Gastrocnemius medialis (tissue), 4 donors: ENCODE measurements around the gene ZNF710. TPM values are rescaled to one million over a fixed set of nuclear protein-coding genes. Genes with fewer than 3 reads are reported as not detected.

Experiments used
- ATAC-seq, 2 donors: fragments of 150-250 bp; one replicate each; pipeline ENCODE4 v1.9.1; 2016
- DNase-seq, 2 donors: peaks; one replicate each; pipeline ENCODE4 v3.0.0-alpha.2; 2019
- H3K27ac ChIP-seq, 4 donors: fragments of 200-600 bp; sonication (generic); 1 replicate in 1 of 4; 2 replicates in 3 of 4; pipeline ENCODE4 v1.5.1; 2016 to 2018; ENCODE audit warnings: mild to moderate bottlenecking in 2 of 4, moderate library complexity in 1 of 4
- H3K27me3 ChIP-seq, 3 donors: fragments of 200-600 bp; sonication (generic) in 2 of 3; 1 replicate in 1 of 3; 2 replicates in 2 of 3; pipeline versions ENCODE4 v1.5.1 to v1.6.0; 2016 to 2019; ENCODE audit warnings: mild to moderate bottlenecking in 1 of 3, moderate library complexity in 1 of 3
- H3K36me3 ChIP-seq, 2 donors: fragments of 200-600 bp; sonication (generic) in 1 of 2; one replicate each; pipeline ENCODE4 v1.5.1; 2017 to 2018
- H3K4me1 ChIP-seq, 2 donors: fragments of 200-600 bp; sonication (generic) in 1 of 2; one replicate each; pipeline ENCODE4 v1.5.1; 2016 to 2017; ENCODE audit warnings: mild to moderate bottlenecking in 2 of 2
- H3K4me3 ChIP-seq, 4 donors: fragments of 200-600 bp; sonication (generic) in 3 of 4; 1 replicate in 1 of 4; 2 replicates in 3 of 4; pipeline ENCODE4 v1.5.1; 2016 to 2019; ENCODE audit warnings: mild to moderate bottlenecking in 2 of 4
- H3K9me3 ChIP-seq, 3 donors: fragments of 200-600 bp; sonication (generic) in 2 of 3; 1 replicate in 1 of 3; 2 replicates in 2 of 3; pipeline ENCODE4 v1.5.1; 2016 to 2019
- POLR2A ChIP-seq, 2 donors: fragments of 450-650 bp; IDR thresholded peaks; one replicate each; pipeline ENCODE4 v1.6.1; 2017; ENCODE audit warnings: antibody characterized with exemption in 2 of 2, mild to moderate bottlenecking in 2 of 2, moderate library complexity in 2 of 2
- in situ Hi-C, 4 donors: fragments of 200-750 bp; cut with MboI; loops; one replicate each; pipeline versions ENCODE4 v1.15.0 to v1.8.0; 2017; ENCODE audit warnings: low sequenced_read_pairs in 4 of 4
- intact Hi-C: fragments of 100-400 bp; cut with DNase I; formaldehyde crosslinking; loops from one replicate; pipeline ENCODE4 v1.15.1; 2023; ENCODE audit warnings: low total_unique reads
- total RNA-seq, 4 donors: library from RNA; depleted of rRNA; stranded (reverse); fragments of >200 nt; gene quantifications; one replicate each; pipeline versions ENCODE4 v1.1.0 to v1.2.3, GENCODE V29; 2016
- TF ChIP-seq, protein P1 (sequence below), 5 experiments: fragments of 450-650 bp in 3 of 5; fragments of 200-600 bp in 2 of 5; sonication (generic) in 2 of 5; IDR thresholded peaks in 4 of 5; conservative IDR thresholded peaks in 1 of 5; 1 replicate in 4 of 5; 2 replicates in 1 of 5; pipeline ENCODE4 v1.5.1; 2016 to 2019; ENCODE audit warnings: antibody characterized with exemption in 5 of 5, mild to moderate bottlenecking in 3 of 5, moderate library complexity in 3 of 5

The ZNF710 gene
- total RNA-seq, 4 donors from 2014 or later = 2.6 to 5.4 (median 3.2) TPM

DNA sequence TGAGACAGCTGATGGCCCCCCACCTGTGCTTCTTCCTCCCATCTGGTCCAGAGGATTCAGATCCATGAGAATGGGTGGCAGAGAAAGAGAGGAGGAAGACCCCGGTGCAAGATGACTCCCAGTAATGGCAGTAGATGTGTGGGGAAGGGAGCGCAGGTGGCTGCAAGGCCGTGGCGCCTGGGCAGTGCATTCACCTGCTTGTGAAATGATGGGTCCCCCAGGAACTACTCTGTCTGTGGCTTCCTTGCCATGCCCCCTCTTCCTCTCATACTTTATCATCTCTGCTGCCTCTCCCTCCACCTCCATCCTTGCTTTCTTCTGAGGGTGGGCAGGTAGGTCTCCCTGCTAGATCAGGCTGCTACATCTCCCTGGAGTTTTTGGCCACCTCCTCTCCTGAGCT is 23.3 kb downstream of the ZNF710 start:
- in situ Hi-C loops (no loop called here), intact Hi-C loops (no loop called here)
- H3K4me1 ChIP-seq = peaks cover 3 to 6% of the 10 kb centered on the region in 2 donors
- DNase-seq = no peak
- H3K36me3 ChIP-seq = no peaks in the 10 kb centered on the region
- no peaks in the 10 kb centered on the region for H3K9me3 ChIP-seq
- ATAC-seq = no peak
- no peak for TF ChIP-seq POLR2A (IDR thresholded peaks at IDR 0.05)
- TF ChIP-seq, protein P1, sequence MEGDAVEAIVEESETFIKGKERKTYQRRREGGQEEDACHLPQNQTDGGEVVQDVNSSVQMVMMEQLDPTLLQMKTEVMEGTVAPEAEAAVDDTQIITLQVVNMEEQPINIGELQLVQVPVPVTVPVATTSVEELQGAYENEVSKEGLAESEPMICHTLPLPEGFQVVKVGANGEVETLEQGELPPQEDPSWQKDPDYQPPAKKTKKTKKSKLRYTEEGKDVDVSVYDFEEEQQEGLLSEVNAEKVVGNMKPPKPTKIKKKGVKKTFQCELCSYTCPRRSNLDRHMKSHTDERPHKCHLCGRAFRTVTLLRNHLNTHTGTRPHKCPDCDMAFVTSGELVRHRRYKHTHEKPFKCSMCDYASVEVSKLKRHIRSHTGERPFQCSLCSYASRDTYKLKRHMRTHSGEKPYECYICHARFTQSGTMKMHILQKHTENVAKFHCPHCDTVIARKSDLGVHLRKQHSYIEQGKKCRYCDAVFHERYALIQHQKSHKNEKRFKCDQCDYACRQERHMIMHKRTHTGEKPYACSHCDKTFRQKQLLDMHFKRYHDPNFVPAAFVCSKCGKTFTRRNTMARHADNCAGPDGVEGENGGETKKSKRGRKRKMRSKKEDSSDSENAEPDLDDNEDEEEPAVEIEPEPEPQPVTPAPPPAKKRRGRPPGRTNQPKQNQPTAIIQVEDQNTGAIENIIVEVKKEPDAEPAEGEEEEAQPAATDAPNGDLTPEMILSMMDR (IDR thresholded peaks at IDR 0.05 in 4 of 5, conservative IDR thresholded peaks at IDR 0.05 in 1 of 5) = no peak
- no peaks in the 10 kb centered on the region for H3K27me3 ChIP-seq
- no peak overlapping the region for H3K4me3 ChIP-seq
- no peak overlapping the region for H3K27ac ChIP-seq

DNA sequence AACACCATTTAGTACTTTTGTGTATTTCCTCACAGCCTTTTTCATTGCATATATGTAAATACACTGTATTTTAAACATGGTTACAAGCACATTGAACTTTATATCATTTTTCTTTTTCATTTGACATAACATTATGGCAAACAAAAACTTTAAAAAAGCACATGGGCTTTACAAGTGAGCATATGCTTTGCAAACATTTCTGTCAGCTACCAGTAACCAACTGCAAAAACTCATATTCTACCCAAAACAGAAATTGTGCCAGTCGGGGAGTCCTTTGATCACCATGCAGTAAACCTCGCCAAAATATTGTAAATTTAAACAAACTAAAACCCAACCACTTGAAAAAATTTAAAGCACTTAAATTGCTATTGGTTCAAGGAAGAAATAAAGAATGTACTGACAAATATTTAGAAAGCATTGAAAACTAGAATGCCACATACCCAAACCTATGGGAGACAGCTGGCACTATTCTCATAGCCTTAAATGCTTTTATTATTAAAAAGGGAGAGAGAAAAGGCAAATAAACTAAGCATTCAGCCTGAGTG is 24.4 kb downstream of the ZNF710 start:
- in situ Hi-C loops = no loop called here
- intact Hi-C loops = no loop called here
- H3K27ac ChIP-seq = no peak overlapping the region
- ATAC-seq = no peak
- H3K4me1 ChIP-seq = peaks cover 5 to 10% of the 10 kb centered on the region in 2 donors
- H3K4me3 ChIP-seq = no peak overlapping the region
- no peak for DNase-seq
- H3K36me3 ChIP-seq = no peaks in the 10 kb centered on the region
- no peaks in the 10 kb centered on the region for H3K9me3 ChIP-seq
- H3K27me3 ChIP-seq = no peaks in the 10 kb centered on the region
- no peak for TF ChIP-seq POLR2A (IDR thresholded peaks at IDR 0.05)
- TF ChIP-seq, protein P1 (IDR thresholded peaks at IDR 0.05 in 4 of 5, conservative IDR thresholded peaks at IDR 0.05 in 1 of 5) = no peak

DNA sequence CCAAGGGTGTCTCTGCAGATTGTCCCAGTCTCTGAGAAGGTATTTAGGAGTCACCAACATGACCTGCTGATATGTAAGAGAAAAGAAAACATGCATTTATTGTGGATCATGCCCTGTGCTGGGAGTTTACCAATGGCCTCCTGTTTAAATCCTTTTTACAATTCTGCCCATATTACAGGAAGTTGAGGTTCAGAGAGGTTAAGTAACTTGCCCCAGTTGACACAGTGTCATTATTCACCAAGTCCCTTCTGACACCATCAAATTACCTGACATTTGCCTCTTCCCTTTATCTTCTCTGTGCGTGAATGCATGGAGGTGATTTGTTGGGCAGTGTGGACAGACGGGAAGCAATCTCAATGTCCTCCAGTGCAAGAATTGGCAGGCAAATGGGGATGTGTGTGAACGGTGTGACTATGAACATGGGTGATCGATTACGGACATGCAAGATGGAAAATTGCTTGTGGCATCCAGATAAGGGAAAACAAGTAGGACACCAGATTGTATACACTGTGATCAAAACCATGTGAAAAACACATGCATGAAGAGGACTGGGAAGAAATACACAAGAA is 27.3 kb downstream of the ZNF710 start:
- ATAC-seq (no peak), DNase-seq (no peak)
- no peak overlapping the region for H3K27ac ChIP-seq
- no peaks in the 10 kb centered on the region for H3K36me3 ChIP-seq
- H3K9me3 ChIP-seq = no peaks in the 10 kb centered on the region
- TF ChIP-seq, protein P1 (IDR thresholded peaks at IDR 0.05 in 4 of 5, conservative IDR thresholded peaks at IDR 0.05 in 1 of 5) = no peak
- in situ Hi-C loops = no loop called here
- intact Hi-C loops = no loop called here
- no peaks in the 10 kb centered on the region for H3K27me3 ChIP-seq
- H3K4me1 ChIP-seq = peaks cover 17 to 25% of the 10 kb centered on the region in 2 donors
- H3K4me3 ChIP-seq = no peak overlapping the region

DNA sequence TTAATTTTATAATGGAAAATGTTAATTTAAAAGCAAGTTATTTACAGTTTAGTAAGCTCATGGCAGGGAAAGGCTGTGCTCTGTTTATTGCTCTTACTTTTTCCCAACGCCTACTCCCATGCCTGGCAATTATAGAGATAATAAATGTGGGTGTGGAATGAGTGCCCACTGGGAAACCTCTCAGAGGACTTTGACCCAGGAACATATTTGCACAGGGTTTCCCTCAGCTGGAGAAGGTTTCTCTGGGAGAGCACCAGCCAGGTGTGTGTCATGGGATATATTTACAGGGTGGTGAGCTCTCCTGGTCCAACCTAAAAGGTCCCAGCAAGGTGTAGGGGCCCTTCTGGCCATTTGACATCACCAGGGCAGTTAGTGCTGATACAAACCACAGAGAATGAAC is 27.9 kb downstream of the ZNF710 start:
- in situ Hi-C loops (no loop called here), intact Hi-C loops (no loop called here)
- Histone ChIP-seq H3K27me3 (no peaks in the 10 kb centered on the region), H3K4me1 (peaks cover 23 to 29% of the 10 kb centered on the region in 2 donors), H3K36me3 (no peaks in the 10 kb centered on the region), H3K4me3 (no peak overlapping the region), H3K9me3 (no peaks in the 10 kb centered on the region), H3K27ac (peak overlapping the region in 2 of 4 donors; percentile 27 to 33)
- peak in 1 of 2 donors; percentile 10 for DNase-seq
- ATAC-seq = no peak
- TF ChIP-seq, protein P1 (IDR thresholded peaks at IDR 0.05 in 4 of 5, conservative IDR thresholded peaks at IDR 0.05 in 1 of 5) = no peak
- TF ChIP-seq POLR2A (IDR thresholded peaks at IDR 0.05) = no peak
